Progenitor cell of endocrine pancreas (in vitro differentiated cells): ENCODE data around the gene SPDL1. TPM values are rescaled to one million over a fixed set of nuclear protein-coding genes. Genes with fewer than 3 reads are reported as not detected.

Experiments used
- DNase-seq: peaks from one replicate; pipeline ENCODE4 v3.0.0; 2021; ENCODE audit warnings: low spot score; ENCODE audit not compliant: unreplicated experiment
- H3K27ac Mint-ChIP-seq: 2 replicates; pipeline ENCODE4 v1.8.0; 2021; ENCODE audit warnings: mild to moderate bottlenecking, moderate library complexity, mixed read lengths
- H3K27me3 Mint-ChIP-seq: 2 replicates; pipeline ENCODE4 v1.8.0; 2021; ENCODE audit warnings: mixed read lengths
- H3K36me3 Mint-ChIP-seq: 2 replicates; pipeline ENCODE4 v1.8.0; 2022; ENCODE audit warnings: mixed read lengths; ENCODE audit not compliant: insufficient read depth
- H3K4me1 Mint-ChIP-seq: 2 replicates; pipeline ENCODE4 v1.8.0; 2021; ENCODE audit warnings: low read depth, mixed read lengths
- H3K4me3 Mint-ChIP-seq: 2 replicates; pipeline ENCODE4 v1.8.0; 2021; ENCODE audit warnings: low read depth, mild to moderate bottlenecking, moderate library complexity, mixed read lengths
- H3K9me3 Mint-ChIP-seq: 2 replicates; pipeline ENCODE4 v1.8.0; 2021; ENCODE audit warnings: low read depth, mixed read lengths
- CTCF ChIP-seq: fragments of 200-600 bp; sonication (generic); IDR thresholded peaks from one replicate; pipeline ENCODE4 v1.5.0; 2021; ENCODE audit warnings: antibody characterized with exemption, mild to moderate bottlenecking; ENCODE audit not compliant: unreplicated experiment
- total RNA-seq: library from RNA; stranded (reverse); gene quantifications from 2 replicates; pipeline ENCODE4 v1.2.1, GENCODE V29; 2021

Gene SPDL1
- total RNA-seq, 1 donor from 2014 or later: 38.3 TPM

GRCh38 chr5:169549453-169550100, 34.0 kb upstream of the SPDL1 start:
- no peak for DNase-seq
- TF ChIP-seq CTCF: no peak
- Mint-ChIP-seq H3K4me3 (no peak overlapping the region), H3K9me3 (peaks cover 9% of the 10 kb centered on the region), H3K4me1 (peaks cover 32% of the 10 kb centered on the region), H3K27me3 (no peaks in the 10 kb centered on the region), H3K27ac (no peak overlapping the region), H3K36me3 (peaks cover 1% of the 10 kb centered on the region)

GRCh38 chr5:169550227-169550626, 33.3 kb upstream of the SPDL1 start:
- H3K36me3 Mint-ChIP-seq: peaks cover 1% of the 10 kb centered on the region
- H3K9me3 Mint-ChIP-seq: peaks cover 9% of the 10 kb centered on the region
- no peak for DNase-seq
- H3K27me3 Mint-ChIP-seq: no peaks in the 10 kb centered on the region
- TF ChIP-seq CTCF: no peak
- H3K4me3 Mint-ChIP-seq: no peak overlapping the region
- peaks cover 32% of the 10 kb centered on the region for H3K4me1 Mint-ChIP-seq
- H3K27ac Mint-ChIP-seq: no peak overlapping the region

- no peak for TF ChIP-seq CTCF
- H3K9me3 Mint-ChIP-seq: peaks cover 9% of the 10 kb centered on the region
- no peaks in the 10 kb centered on the region for H3K27me3 Mint-ChIP-seq
- DNase-seq: no peak
- peaks cover 1% of the 10 kb centered on the region for H3K36me3 Mint-ChIP-seq
- H3K27ac Mint-ChIP-seq: no peak overlapping the region
- H3K4me3 Mint-ChIP-seq: no peak overlapping the region
- peaks cover 32% of the 10 kb centered on the region for H3K4me1 Mint-ChIP-seq
Measured at GRCh38 chr5:169551146-169551545, 32.4 kb upstream of the SPDL1 start.

GRCh38 chr5:169551696-169552095, 31.9 kb upstream of the SPDL1 start:
- Mint-ChIP-seq H3K9me3 (peaks cover 14% of the 10 kb centered on the region), H3K4me1 (peaks cover 32% of the 10 kb centered on the region), H3K36me3 (peaks cover 3% of the 10 kb centered on the region), H3K4me3 (no peak overlapping the region), H3K27ac (no peak overlapping the region), H3K27me3 (no peaks in the 10 kb centered on the region)
- no peak for DNase-seq
- no peak for TF ChIP-seq CTCF

GRCh38 chr5:169554251-169554650, 29.3 kb upstream of the SPDL1 start:
- no peak overlapping the region for H3K4me3 Mint-ChIP-seq
- no peak overlapping the region for H3K27ac Mint-ChIP-seq
- DNase-seq: no peak
- H3K36me3 Mint-ChIP-seq: peaks cover 3% of the 10 kb centered on the region
- H3K9me3 Mint-ChIP-seq: peaks cover 33% of the 10 kb centered on the region
- no peak for TF ChIP-seq CTCF
- H3K4me1 Mint-ChIP-seq: peaks cover 19% of the 10 kb centered on the region
- no peaks in the 10 kb centered on the region for H3K27me3 Mint-ChIP-seq
